OCI-LY7 (cell line): Measurements from ENCODE around the gene RAD21L1.

Experiments
- EZH2phosphoT487 ChIP-seq: fragments of 200-600 bp; sonication (generic); IDR thresholded peaks from 2 replicates; pipeline ENCODE4 v1.6.1; 2018; ENCODE audit warnings: low read depth, borderline replicate concordance, mild to moderate bottlenecking, mixed run types, antibody characterized with exemption, low read length, moderate library complexity, mixed read lengths
- TF ChIP-seq, protein P1 (sequence below): fragments of 200-600 bp; sonication (generic); conservative IDR thresholded peaks from 2 replicates; pipeline ENCODE4 v1.5.1; 2014; ENCODE audit warnings: mild to moderate bottlenecking, antibody characterized with exemption, low read length, moderate library complexity, mixed read lengths

- no peak for TF ChIP-seq EZH2phosphoT487
- TF ChIP-seq, protein P1, sequence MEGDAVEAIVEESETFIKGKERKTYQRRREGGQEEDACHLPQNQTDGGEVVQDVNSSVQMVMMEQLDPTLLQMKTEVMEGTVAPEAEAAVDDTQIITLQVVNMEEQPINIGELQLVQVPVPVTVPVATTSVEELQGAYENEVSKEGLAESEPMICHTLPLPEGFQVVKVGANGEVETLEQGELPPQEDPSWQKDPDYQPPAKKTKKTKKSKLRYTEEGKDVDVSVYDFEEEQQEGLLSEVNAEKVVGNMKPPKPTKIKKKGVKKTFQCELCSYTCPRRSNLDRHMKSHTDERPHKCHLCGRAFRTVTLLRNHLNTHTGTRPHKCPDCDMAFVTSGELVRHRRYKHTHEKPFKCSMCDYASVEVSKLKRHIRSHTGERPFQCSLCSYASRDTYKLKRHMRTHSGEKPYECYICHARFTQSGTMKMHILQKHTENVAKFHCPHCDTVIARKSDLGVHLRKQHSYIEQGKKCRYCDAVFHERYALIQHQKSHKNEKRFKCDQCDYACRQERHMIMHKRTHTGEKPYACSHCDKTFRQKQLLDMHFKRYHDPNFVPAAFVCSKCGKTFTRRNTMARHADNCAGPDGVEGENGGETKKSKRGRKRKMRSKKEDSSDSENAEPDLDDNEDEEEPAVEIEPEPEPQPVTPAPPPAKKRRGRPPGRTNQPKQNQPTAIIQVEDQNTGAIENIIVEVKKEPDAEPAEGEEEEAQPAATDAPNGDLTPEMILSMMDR, result no peak
Observed at GRCh38 chr20:1190847-1191246, 35.0 kb upstream of the RAD21L1 start.
